Femur (tissue), 1 donor: ENCODE data around the gene UBAC1.
"Not testable (repeated sequence)": the region's sequence is repeated elsewhere in the genome, so short reads cannot be mapped to it uniquely, and the experiment has no call there.

Experiments used
- DNase-seq: peaks from one replicate; pipeline ENCODE4 v3.0.0-alpha.2; 2017

Gene UBAC1

GRCh38 chr9:135956802-135957174 lies 4.4 kb downstream of the UBAC1 start:
- no peak for DNase-seq

- no peak for DNase-seq
Observed at GRCh38 chr9:135955934-135956801, 5.0 kb downstream of the UBAC1 start.

GRCh38 chr9:135952664-135953206 lies 8.4 kb downstream of the UBAC1 start:
- no peak for DNase-seq

- peak; percentile 65 for DNase-seq
Observed at GRCh38 chr9:135951889-135952663, 9.1 kb downstream of the UBAC1 start.

GRCh38 chr9:135951310-135951709 lies 9.9 kb downstream of the UBAC1 start:
- DNase-seq, result not testable (repeated sequence)

- not testable (repeated sequence) for DNase-seq
Observed at GRCh38 chr9:135950841-135951240, 10.3 kb downstream of the UBAC1 start.

- DNase-seq, result no peak
Observed at GRCh38 chr9:135950135-135950682, 11.0 kb downstream of the UBAC1 start.

- no peak for DNase-seq
Observed at GRCh38 chr9:135949501-135950134, 11.6 kb downstream of the UBAC1 start.

GRCh38 chr9:135948968-135949367 lies 12.2 kb downstream of the UBAC1 start:
- no peak for DNase-seq

GRCh38 chr9:135948446-135948845 lies 12.7 kb downstream of the UBAC1 start:
- no peak for DNase-seq

GRCh38 chr9:135947582-135947981 lies 13.6 kb downstream of the UBAC1 start:
- DNase-seq, result no peak

- DNase-seq, result not testable (repeated sequence)
Observed at GRCh38 chr9:135947105-135947504, 14.1 kb downstream of the UBAC1 start.

- no peak for DNase-seq
Observed at GRCh38 chr9:135946392-135946994, 14.7 kb downstream of the UBAC1 start.

- no peak for DNase-seq
Observed at GRCh38 chr9:135945969-135946368, 15.2 kb downstream of the UBAC1 start.

GRCh38 chr9:135944444-135945252 lies 16.5 kb downstream of the UBAC1 start:
- DNase-seq, result no peak

GRCh38 chr9:135943604-135944003 lies 17.6 kb downstream of the UBAC1 start:
- DNase-seq, result not testable (repeated sequence)

GRCh38 chr9:135941288-135941995 lies 19.7 kb downstream of the UBAC1 start:
- DNase-seq, result no peak

GRCh38 chr9:135939351-135940265 lies 21.6 kb downstream of the UBAC1 start:
- DNase-seq, result no peak
